HUES6 (cell line): Measurements from ENCODE around the gene EXTL1.

Source experiments
- H3K27ac ChIP-seq: 2 replicates; pipeline ENCODE4 v1.7.0; 2013; ENCODE audit warnings: low read depth, mild to moderate bottlenecking, low read length, inconsistent platforms
- H3K27me3 ChIP-seq: 2 replicates; pipeline ENCODE4 v1.6.1; 2013; ENCODE audit warnings: low read length; ENCODE audit not compliant: control insufficient read depth, insufficient read depth
- H3K36me3 ChIP-seq: 2 replicates; pipeline ENCODE4 v1.6.1; 2013; ENCODE audit warnings: low read length; ENCODE audit not compliant: control insufficient read depth, insufficient read depth
- H3K4me1 ChIP-seq: 2 replicates; pipeline ENCODE4 v1.6.1; 2013; ENCODE audit warnings: low read length; ENCODE audit not compliant: control insufficient read depth, insufficient read depth
- H3K4me3 ChIP-seq: 2 replicates; pipeline ENCODE4 v1.5.1; 2013; ENCODE audit warnings: low read depth, low read length
- H3K9ac ChIP-seq: one replicate; pipeline ENCODE4 v1.6.1; 2013; ENCODE audit warnings: mild to moderate bottlenecking, low read length
- H3K9me3 ChIP-seq: 2 replicates; pipeline ENCODE4 v1.6.1; 2013; ENCODE audit warnings: low read depth, low read length; ENCODE audit not compliant: control insufficient read depth, insufficient read depth

The EXTL1 gene

GRCh38 chr1:26035959-26036755 lies 14.6 kb downstream of the EXTL1 start:
- Histone ChIP-seq H3K27me3 (peaks cover 62% of the 10 kb centered on the region), H3K9ac (no peak overlapping the region), H3K27ac (no peak overlapping the region), H3K4me1 (peaks cover 12% of the 10 kb centered on the region; the same call in 1 of the 2 replicates), H3K9me3 (no peaks in the 10 kb centered on the region), H3K4me3 (peak overlapping the region; percentile 86), H3K36me3 (no peaks in the 10 kb centered on the region)

- Histone ChIP-seq H3K4me3 (no peak overlapping the region), H3K9me3 (no peaks in the 10 kb centered on the region), H3K27me3 (peaks cover 68% of the 10 kb centered on the region), H3K36me3 (no peaks in the 10 kb centered on the region), H3K27ac (no peak overlapping the region), H3K9ac (no peak overlapping the region), H3K4me1 (peaks cover 12% of the 10 kb centered on the region; the same call in 1 of the 2 replicates)
These were observed 15.2 kb downstream of the EXTL1 start for GRCh38 chr1:26036756-26037281.

GRCh38 chr1:26037904-26038303 lies 16.3 kb downstream of the EXTL1 start:
- H3K27me3 ChIP-seq = peaks cover 73% of the 10 kb centered on the region
- H3K36me3 ChIP-seq = no peaks in the 10 kb centered on the region
- no peak overlapping the region for H3K27ac ChIP-seq
- H3K4me1 ChIP-seq = peaks cover 12% of the 10 kb centered on the region; the same call in 1 of the 2 replicates
- H3K9me3 ChIP-seq = no peaks in the 10 kb centered on the region
- H3K9ac ChIP-seq = no peak overlapping the region
- H3K4me3 ChIP-seq = no peak overlapping the region

GRCh38 chr1:26038477-26038876 lies 16.9 kb downstream of the EXTL1 start:
- peaks cover 12% of the 10 kb centered on the region; the same call in 1 of the 2 replicates for H3K4me1 ChIP-seq
- no peaks in the 10 kb centered on the region for H3K36me3 ChIP-seq
- no peak overlapping the region for H3K27ac ChIP-seq
- H3K27me3 ChIP-seq = peaks cover 73% of the 10 kb centered on the region
- H3K4me3 ChIP-seq = no peak overlapping the region
- H3K9me3 ChIP-seq = no peaks in the 10 kb centered on the region
- no peak overlapping the region for H3K9ac ChIP-seq

- Histone ChIP-seq H3K4me3 (no peak overlapping the region), H3K36me3 (no peaks in the 10 kb centered on the region), H3K4me1 (peaks cover 12% of the 10 kb centered on the region; the same call in 1 of the 2 replicates), H3K9me3 (no peaks in the 10 kb centered on the region), H3K27me3 (peaks cover 73% of the 10 kb centered on the region), H3K9ac (no peak overlapping the region), H3K27ac (no peak overlapping the region)
These were observed 17.3 kb downstream of the EXTL1 start for GRCh38 chr1:26038904-26039303.

- Histone ChIP-seq H3K36me3 (no peaks in the 10 kb centered on the region), H3K4me3 (no peak overlapping the region), H3K9ac (no peak overlapping the region), H3K4me1 (peaks cover 2% of the 10 kb centered on the region), H3K27ac (no peak overlapping the region), H3K27me3 (peaks cover 84% of the 10 kb centered on the region), H3K9me3 (no peaks in the 10 kb centered on the region)
These were observed 19.8 kb downstream of the EXTL1 start for GRCh38 chr1:26041401-26041800.

- no peak overlapping the region for H3K4me3 ChIP-seq
- no peak overlapping the region for H3K27ac ChIP-seq
- peaks cover 6% of the 10 kb centered on the region for H3K4me1 ChIP-seq
- H3K27me3 ChIP-seq = peaks cover 84% of the 10 kb centered on the region
- no peaks in the 10 kb centered on the region for H3K36me3 ChIP-seq
- no peaks in the 10 kb centered on the region for H3K9me3 ChIP-seq
- H3K9ac ChIP-seq = no peak overlapping the region
These were observed 20.4 kb downstream of the EXTL1 start for GRCh38 chr1:26041978-26042377.

GRCh38 chr1:26043765-26044164 lies 22.2 kb downstream of the EXTL1 start:
- Histone ChIP-seq H3K36me3 (no peaks in the 10 kb centered on the region), H3K9ac (no peak overlapping the region), H3K9me3 (no peaks in the 10 kb centered on the region), H3K27ac (no peak overlapping the region), H3K27me3 (peaks cover 88% of the 10 kb centered on the region), H3K4me1 (peaks cover 6% of the 10 kb centered on the region), H3K4me3 (no peak overlapping the region)

GRCh38 chr1:26044414-26044813 lies 22.8 kb downstream of the EXTL1 start:
- H3K9me3 ChIP-seq = no peaks in the 10 kb centered on the region
- no peak overlapping the region for H3K4me3 ChIP-seq
- no peaks in the 10 kb centered on the region for H3K36me3 ChIP-seq
- no peak overlapping the region for H3K9ac ChIP-seq
- peaks cover 88% of the 10 kb centered on the region for H3K27me3 ChIP-seq
- no peak overlapping the region for H3K27ac ChIP-seq
- peaks cover 6% of the 10 kb centered on the region for H3K4me1 ChIP-seq

GRCh38 chr1:26044971-26045721 lies 23.6 kb downstream of the EXTL1 start:
- peak overlapping the region; percentile 50 for H3K4me3 ChIP-seq
- no peaks in the 10 kb centered on the region for H3K9me3 ChIP-seq
- H3K36me3 ChIP-seq = no peaks in the 10 kb centered on the region
- peaks cover 91% of the 10 kb centered on the region for H3K27me3 ChIP-seq
- no peak overlapping the region for H3K27ac ChIP-seq
- peaks cover 6% of the 10 kb centered on the region for H3K4me1 ChIP-seq
- H3K9ac ChIP-seq = no peak overlapping the region

- Histone ChIP-seq H3K9me3 (no peaks in the 10 kb centered on the region), H3K9ac (no peak within 1 kb of the TSS), H3K27me3 (peaks cover 95% of the 10 kb centered on the region), H3K36me3 (no peaks in the 10 kb centered on the region), H3K4me1 (peaks cover 6% of the 10 kb centered on the region), H3K4me3 (peak within 1 kb of the TSS; percentile 50), H3K27ac (no peak within 1 kb of the TSS)
These were observed 24.2 kb downstream of the EXTL1 start, which contains the start of gene SLC30A2 for GRCh38 chr1:26045722-26046245. Gene SLC30A2, minus strand, starts transcription at chr1:26046118. Its CDS starts 222 bp downstream, at chr1:26045896.
